Transverse colon (tissue), 4 donors: ENCODE data around the gene ALDH18A1.

Source experiments
- CTCF ChIP-seq, 5 experiments: fragments of 200-600 bp in 3 of 5; fragments of 450-650 bp in 2 of 5; sonication (generic) in 3 of 5; IDR thresholded peaks; 1 replicate in 2 of 5; 2 replicates in 3 of 5; pipeline ENCODE4 v1.5.1; 2016 to 2017; ENCODE audit warnings: antibody characterized with exemption in 5 of 5, inconsistent platforms in 3 of 5, mild to moderate bottlenecking in 2 of 5, moderate library complexity in 1 of 5
- EP300 ChIP-seq: sonication (generic); formaldehyde crosslinking; IDR thresholded peaks from one replicate; pipeline ENCODE4 v1.6.1; 2017; ENCODE audit warnings: antibody characterized with exemption, low read depth
- POLR2A ChIP-seq: fragments of 450-650 bp; IDR thresholded peaks from one replicate; pipeline ENCODE4 v1.6.1; 2016; ENCODE audit warnings: antibody characterized with exemption, mild to moderate bottlenecking, moderate library complexity
- POLR2AphosphoS5 ChIP-seq, 3 donors: sonication (generic); formaldehyde crosslinking; IDR thresholded peaks; one replicate each; pipeline ENCODE4 v1.6.1; 2016; ENCODE audit warnings: antibody characterized with exemption in 3 of 3

- TF ChIP-seq POLR2A (peak; percentile 49), CTCF (IDR thresholded peaks at IDR 0.05) (peak in 1 of 5 experiments; percentile 21), POLR2AphosphoS5 (IDR thresholded peaks at IDR 0.05) (peak in 2 of 3 donors; percentile 46 to 61), EP300 (no peak)
Observed at GRCh38 chr10:95656291-95657164, at the start of gene ALDH18A1.
